Upper lobe of left lung (tissue), 6 donors: Measurements from ENCODE around the gene BCL2L14. TPM values are rescaled to one million over a fixed set of nuclear protein-coding genes. Genes with fewer than 3 reads are reported as not detected.

Source experiments
- ATAC-seq, 2 donors: fragments of 200-7000 bp; cut with Tn5 transposase; one replicate each; pipeline ENCODE4 v1.9.1; 2022; ENCODE audit warnings: mild to moderate bottlenecking in 2 of 2, moderate library complexity in 2 of 2; ENCODE audit not compliant: low FRiP score in 2 of 2
- DNase-seq, 2 donors: peaks; one replicate each; pipeline ENCODE4 v3.0.0-alpha.2; 2019 to 2020
- H3K27ac ChIP-seq, 4 donors: fragments of 200-600 bp; sonication (generic); one replicate each; pipeline ENCODE4 v1.5.1; 2016 to 2019
- H3K27me3 ChIP-seq, 4 donors: fragments of 200-600 bp; sonication (generic); one replicate each; pipeline ENCODE4 v1.5.1; 2017 to 2019
- H3K36me3 ChIP-seq, 4 donors: fragments of 200-600 bp; sonication (generic); one replicate each; pipeline ENCODE4 v1.5.1; 2016 to 2019
- H3K4me1 ChIP-seq, 4 donors: fragments of 200-600 bp; sonication (generic); one replicate each; pipeline ENCODE4 v1.5.1; 2018 to 2019
- H3K4me3 ChIP-seq, 4 donors: fragments of 200-600 bp; sonication (generic); one replicate each; pipeline ENCODE4 v1.5.1; 2017 to 2019; ENCODE audit warnings: mild to moderate bottlenecking in 2 of 4, moderate library complexity in 1 of 4
- H3K9me3 ChIP-seq, 4 donors: fragments of 200-600 bp; sonication (generic); one replicate each; pipeline ENCODE4 v1.5.1; 2018 to 2019
- EP300 ChIP-seq, 4 donors: sonication (generic); formaldehyde crosslinking; IDR thresholded peaks; one replicate each; pipeline ENCODE4 v1.5.1; 2017; ENCODE audit warnings: antibody characterized with exemption in 4 of 4, control low read depth in 2 of 4
- POLR2A ChIP-seq, 4 donors: fragments of 450-650 bp; IDR thresholded peaks; one replicate each; pipeline ENCODE4 v1.5.1; 2016 to 2017; ENCODE audit warnings: antibody characterized with exemption in 4 of 4, mild to moderate bottlenecking in 2 of 4
- POLR2AphosphoS5 ChIP-seq, 2 donors: sonication (generic); formaldehyde crosslinking; IDR thresholded peaks; one replicate each; pipeline ENCODE4 v1.5.1; 2017; ENCODE audit warnings: antibody characterized with exemption in 2 of 2
- WGBS, 2 donors: methylation state at CpG; one replicate each; pipeline ENCODE4 v1.1.5; 2017 to 2018; 5-methylcytosine and 5-hydroxymethylcytosine counted together
- total RNA-seq, 6 donors: library from RNA; depleted of rRNA in 4 of 6; stranded (reverse); fragments of >200 nt in 4 of 6; gene quantifications; one replicate each; pipeline versions ENCODE4 v1.1.0 to v1.2.1, GENCODE V29; 2016 to 2021
- TF ChIP-seq, protein P1 (sequence below), 6 experiments: fragments of 450-650 bp in 4 of 6; fragments of 200-600 bp in 2 of 6; sonication (generic) in 2 of 6; IDR thresholded peaks; one replicate each; pipeline ENCODE4 v1.5.1; 2016 to 2019; ENCODE audit warnings: antibody characterized with exemption in 6 of 6
- donor health status: DM: no; HTN: no; CAD: no; lungs with moderate emphysema.
- donor health status: DM: no; HTN: yes; CAD: no; lungs with severe emphysema.

Gene BCL2L14, protein sequence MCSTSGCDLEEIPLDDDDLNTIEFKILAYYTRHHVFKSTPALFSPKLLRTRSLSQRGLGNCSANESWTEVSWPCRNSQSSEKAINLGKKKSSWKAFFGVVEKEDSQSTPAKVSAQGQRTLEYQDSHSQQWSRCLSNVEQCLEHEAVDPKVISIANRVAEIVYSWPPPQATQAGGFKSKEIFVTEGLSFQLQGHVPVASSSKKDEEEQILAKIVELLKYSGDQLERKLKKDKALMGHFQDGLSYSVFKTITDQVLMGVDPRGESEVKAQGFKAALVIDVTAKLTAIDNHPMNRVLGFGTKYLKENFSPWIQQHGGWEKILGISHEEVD
- 1 to 10 TPM in 4 of 6 donors, under 1 TPM in 1, not detected in 1; 0.57 to 4.6 (median 1.8) TPM for total RNA-seq

DNA sequence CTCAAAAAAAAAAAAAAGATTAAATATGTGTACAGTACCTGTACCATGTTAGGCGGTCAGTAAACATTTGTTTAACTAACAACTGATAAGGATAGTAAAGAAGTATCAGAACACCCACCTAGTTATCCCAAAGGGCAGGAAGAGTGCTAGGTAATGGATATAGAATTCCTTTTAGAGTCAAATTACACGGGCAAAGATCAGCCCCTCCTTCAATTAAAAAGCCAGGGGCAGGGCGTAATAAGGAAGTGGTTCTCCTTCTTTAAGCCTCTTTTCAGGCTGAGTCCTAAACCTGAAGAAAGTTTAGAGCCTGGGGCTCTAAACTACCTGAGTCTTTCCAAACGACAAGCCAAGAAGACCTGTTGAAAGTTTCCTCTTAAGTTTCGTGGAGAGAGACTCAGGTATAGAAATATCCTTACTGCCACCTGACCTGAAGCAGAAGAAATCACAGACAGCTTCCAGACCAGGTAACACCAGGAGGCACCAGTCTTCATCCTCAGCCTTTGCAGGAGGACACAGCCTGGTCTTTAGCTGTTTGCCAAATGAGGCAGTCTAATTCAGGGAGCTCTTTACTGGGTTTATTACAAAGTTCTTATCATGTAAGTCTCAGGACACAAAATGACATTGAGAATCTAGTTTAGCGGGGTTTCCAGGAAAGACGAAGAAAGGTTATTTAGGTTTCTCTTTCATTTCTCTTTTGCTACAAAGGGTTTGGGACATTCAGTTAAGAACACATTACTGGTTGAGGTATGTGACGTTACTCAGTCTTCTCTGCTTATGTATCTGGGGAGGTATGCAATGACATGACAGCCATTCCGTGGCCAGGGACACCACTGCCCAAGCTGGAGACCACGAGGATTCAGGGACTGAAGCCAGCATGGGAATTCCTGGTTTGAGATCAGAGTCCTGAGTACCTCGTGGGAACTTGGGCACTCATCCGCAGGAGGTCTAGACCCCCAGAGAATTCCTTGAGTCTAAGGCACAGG is at the start of gene BCL2L14:
Gene BCL2L14 (plus strand): TSS at position 266 of the 983 bp plus-strand sequence. CDS start 8,367 bp downstream, outside the sequence.
- DNase-seq (no peak), ATAC-seq (peak; percentile 38 to 40)
- Histone ChIP-seq H3K27ac (peak within 1 kb of the TSS in 3 of 4 donors; percentile 8 to 64 (median 49)), H3K9me3 (no peaks in the 10 kb centered on the region), H3K4me3 (peak within 1 kb of the TSS in 3 of 4 donors; percentile 12 to 40 (median 35)), H3K27me3 (no peaks in the 10 kb centered on the region), H3K36me3 (no peaks in the 10 kb centered on the region), H3K4me1 (peaks cover 0 to 10% (median 4%) of the 10 kb centered on the region in 4 donors)
- WGBS, 2 donors: 57 to 58% methylated on average over 12 of the region's 12 CpGs
- no peak for TF ChIP-seq EP300 (IDR thresholded peaks at IDR 0.05)
- TF ChIP-seq POLR2AphosphoS5 (IDR thresholded peaks at IDR 0.05): no peak
- TF ChIP-seq, protein P1, sequence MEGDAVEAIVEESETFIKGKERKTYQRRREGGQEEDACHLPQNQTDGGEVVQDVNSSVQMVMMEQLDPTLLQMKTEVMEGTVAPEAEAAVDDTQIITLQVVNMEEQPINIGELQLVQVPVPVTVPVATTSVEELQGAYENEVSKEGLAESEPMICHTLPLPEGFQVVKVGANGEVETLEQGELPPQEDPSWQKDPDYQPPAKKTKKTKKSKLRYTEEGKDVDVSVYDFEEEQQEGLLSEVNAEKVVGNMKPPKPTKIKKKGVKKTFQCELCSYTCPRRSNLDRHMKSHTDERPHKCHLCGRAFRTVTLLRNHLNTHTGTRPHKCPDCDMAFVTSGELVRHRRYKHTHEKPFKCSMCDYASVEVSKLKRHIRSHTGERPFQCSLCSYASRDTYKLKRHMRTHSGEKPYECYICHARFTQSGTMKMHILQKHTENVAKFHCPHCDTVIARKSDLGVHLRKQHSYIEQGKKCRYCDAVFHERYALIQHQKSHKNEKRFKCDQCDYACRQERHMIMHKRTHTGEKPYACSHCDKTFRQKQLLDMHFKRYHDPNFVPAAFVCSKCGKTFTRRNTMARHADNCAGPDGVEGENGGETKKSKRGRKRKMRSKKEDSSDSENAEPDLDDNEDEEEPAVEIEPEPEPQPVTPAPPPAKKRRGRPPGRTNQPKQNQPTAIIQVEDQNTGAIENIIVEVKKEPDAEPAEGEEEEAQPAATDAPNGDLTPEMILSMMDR (IDR thresholded peaks at IDR 0.05): no peak
- no peak for TF ChIP-seq POLR2A (IDR thresholded peaks at IDR 0.05)

DNA sequence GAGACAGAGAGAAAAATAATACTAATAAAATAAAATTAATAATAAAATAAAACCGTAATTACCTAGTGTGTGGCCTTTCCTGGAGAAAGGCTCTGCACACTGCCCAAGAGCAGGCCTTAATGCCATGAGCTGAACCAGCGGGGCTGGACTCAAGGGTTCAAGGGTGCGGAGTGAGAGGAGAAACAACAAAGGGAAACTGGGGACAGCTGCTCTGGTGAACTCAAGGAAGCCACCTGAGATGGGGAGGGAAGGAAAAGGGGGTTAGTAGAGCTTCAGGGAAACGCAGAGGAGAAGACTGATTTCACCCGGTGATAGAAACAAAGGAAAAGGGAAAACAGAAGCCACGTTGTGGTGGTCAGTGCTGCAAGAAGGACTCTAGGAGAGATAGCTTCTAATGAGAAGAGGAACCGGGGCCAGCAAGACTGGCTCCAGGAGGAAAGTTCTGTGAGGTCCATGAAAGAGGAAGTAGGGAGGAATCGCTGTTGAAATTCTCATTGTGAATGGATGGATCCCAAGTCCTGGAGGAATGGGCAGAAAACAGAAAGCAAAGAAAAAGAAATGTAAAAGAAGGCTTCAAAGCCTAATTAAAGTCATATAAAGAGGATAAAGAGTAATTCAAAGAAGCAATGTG is 48.3 kb upstream of the BCL2L14 start:
- Histone ChIP-seq H3K36me3 (no peaks in the 10 kb centered on the region), H3K4me3 (no peak overlapping the region), H3K9me3 (no peaks in the 10 kb centered on the region), H3K27ac (no peak overlapping the region), H3K27me3 (no peaks in the 10 kb centered on the region), H3K4me1 (peaks cover 0 to 2% (median 0%) of the 10 kb centered on the region in 4 donors)
- TF ChIP-seq, protein P1 (IDR thresholded peaks at IDR 0.05): no peak
- no peak for TF ChIP-seq POLR2AphosphoS5 (IDR thresholded peaks at IDR 0.05)
- TF ChIP-seq EP300 (IDR thresholded peaks at IDR 0.05): no peak
- no peak for TF ChIP-seq POLR2A (IDR thresholded peaks at IDR 0.05)
- no peak for DNase-seq
- ATAC-seq: peak in 1 of 2 donors; percentile 38
- WGBS, 2 donors: 75 to 83% methylated on average over 8 of the region's 8 CpGs

DNA sequence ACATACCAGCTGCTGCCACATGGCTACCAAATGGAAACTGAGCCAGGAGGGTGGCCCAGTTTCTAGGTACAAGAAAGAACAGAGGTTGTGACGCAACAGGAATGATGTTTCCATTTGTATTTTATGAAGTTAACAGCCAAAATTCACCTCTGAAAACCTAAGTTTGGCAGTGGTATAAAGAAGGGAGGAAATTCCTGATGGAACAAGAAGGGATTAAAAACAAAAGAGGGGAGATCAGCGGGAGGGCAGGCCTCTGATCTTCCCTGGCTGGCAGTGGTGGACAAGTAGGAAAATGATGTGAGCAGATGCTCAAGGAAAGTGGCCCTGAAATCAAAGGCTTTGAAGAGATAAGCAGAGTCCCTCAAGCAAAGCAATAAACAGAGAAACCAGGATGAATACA is 47.3 kb upstream of the BCL2L14 start:
- H3K36me3 ChIP-seq: no peaks in the 10 kb centered on the region
- 77 to 87% methylated on average over 1 to 2 of the region's 2 CpGs for WGBS, 2 donors
- no peaks in the 10 kb centered on the region for H3K9me3 ChIP-seq
- ATAC-seq: no peak
- no peak for DNase-seq
- no peaks in the 10 kb centered on the region for H3K4me1 ChIP-seq
- H3K27ac ChIP-seq: no peak overlapping the region
- H3K4me3 ChIP-seq: no peak overlapping the region
- TF ChIP-seq POLR2A (IDR thresholded peaks at IDR 0.05): no peak
- TF ChIP-seq POLR2AphosphoS5 (IDR thresholded peaks at IDR 0.05): no peak
- TF ChIP-seq, protein P1 (IDR thresholded peaks at IDR 0.05): no peak
- TF ChIP-seq EP300 (IDR thresholded peaks at IDR 0.05): no peak
- no peaks in the 10 kb centered on the region for H3K27me3 ChIP-seq

DNA sequence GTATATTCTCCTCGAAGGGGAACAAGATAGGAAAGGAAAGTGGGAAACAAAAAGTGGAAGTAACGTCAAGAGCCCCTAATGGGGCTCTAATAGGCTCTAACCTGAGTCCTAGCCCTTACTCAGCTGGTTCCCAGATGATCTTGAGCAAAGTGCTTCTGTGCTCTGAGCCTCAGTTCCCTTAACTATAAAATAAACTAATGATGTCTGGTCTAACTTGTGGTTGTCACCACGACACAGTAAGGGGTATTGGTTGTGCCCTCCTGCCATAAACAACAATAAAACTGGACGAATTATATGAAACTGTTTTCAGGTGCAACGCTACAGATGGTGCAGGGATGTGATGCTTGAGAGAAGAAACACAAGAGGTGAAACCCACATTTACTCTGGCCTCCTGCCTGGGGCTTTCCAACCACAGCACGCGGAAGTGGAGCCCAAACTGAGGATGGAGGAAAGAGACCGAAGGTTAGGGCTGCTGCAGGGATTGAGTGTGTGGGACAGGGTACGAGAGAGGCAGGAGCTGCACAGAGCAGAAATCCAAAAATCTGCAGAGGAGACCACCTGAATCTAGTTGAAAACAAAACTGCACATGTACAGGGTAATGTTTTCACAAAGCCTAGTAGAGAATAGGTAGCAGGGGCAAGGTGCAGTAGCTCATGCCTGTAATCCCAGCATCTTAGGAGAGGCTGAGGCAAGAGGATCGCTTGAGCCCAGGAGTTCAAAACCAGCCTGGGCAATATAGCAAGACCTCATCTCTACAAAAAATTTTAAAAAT is 45.6 kb upstream of the BCL2L14 start:
- H3K4me3 ChIP-seq: no peak overlapping the region
- ATAC-seq: no peak
- 67 to 71% methylated on average over 10 of the region's 10 CpGs for WGBS, 2 donors
- H3K27ac ChIP-seq: no peak overlapping the region
- H3K36me3 ChIP-seq: no peaks in the 10 kb centered on the region
- TF ChIP-seq EP300 (IDR thresholded peaks at IDR 0.05): no peak
- no peak for TF ChIP-seq POLR2AphosphoS5 (IDR thresholded peaks at IDR 0.05)
- H3K27me3 ChIP-seq: no peaks in the 10 kb centered on the region
- H3K4me1 ChIP-seq: no peaks in the 10 kb centered on the region
- no peaks in the 10 kb centered on the region for H3K9me3 ChIP-seq
- DNase-seq: no peak
